Cardiac muscle cell (in vitro differentiated cells and primary cell): ENCODE data around the gene FKBP5. TPM values are rescaled to one million over a fixed set of nuclear protein-coding genes. Genes with fewer than 3 reads are reported as not detected.
"Not testable (repeated sequence)": the region's sequence is repeated elsewhere in the genome, so short reads cannot be mapped to it uniquely, and the experiment has no call there.

Source experiments
- DNase-seq, 2 donors: peaks; one replicate each; pipeline versions ENCODE4 v3.0.0 to v3.0.0-alpha.2; 2010 to 2017; ENCODE audit warnings: low read depth in 1 of 2, low spot score in 1 of 2
- H3K27ac ChIP-seq: fragments of 200-600 bp; sonication (generic); 2 replicates; pipeline ENCODE4 v1.5.1; 2016
- H3K27me3 ChIP-seq: fragments of 200-600 bp; sonication (generic); 2 replicates; pipeline ENCODE4 v1.6.0; 2016; ENCODE audit warnings: control low read depth
- H3K36me3 ChIP-seq: fragments of 200-600 bp; sonication (generic); 2 replicates; pipeline ENCODE4 v1.5.1; 2016; ENCODE audit warnings: control low read depth
- H3K4me1 ChIP-seq: fragments of 200-600 bp; sonication (generic); 2 replicates; pipeline ENCODE4 v1.8.1; 2017; ENCODE audit warnings: low read depth, mild to moderate bottlenecking, mixed run types
- H3K4me3 ChIP-seq: fragments of 200-600 bp; sonication (generic); 2 replicates; pipeline ENCODE4 v1.5.1; 2016; ENCODE audit warnings: mild to moderate bottlenecking
- H3K9me3 ChIP-seq: fragments of 200-600 bp; sonication (generic); 2 replicates; pipeline ENCODE4 v1.5.1; 2017; ENCODE audit warnings: low read depth, mild to moderate bottlenecking, control low read depth
- CTCF ChIP-seq: IDR thresholded peaks from 2 replicates; pipeline ENCODE4 v1.5.1; 2012; ENCODE audit warnings: low read depth, mild to moderate bottlenecking, low read length
- polyA plus RNA-seq: library from polyadenylated mRNA; unstranded; fragments of >200 nt; fragmentation: Nextera tagmentation; extraction: Ambion mirVana; gene quantifications from 2 replicates; pipeline ENCODE4 v1.2.1, GENCODE V29; 2016
- total RNA-seq: library from RNA; depleted of rRNA; stranded (reverse); fragments of >200 nt; gene quantifications from 2 replicates; pipeline ENCODE4 v1.2.3, GENCODE V29; 2016

The FKBP5 gene
- total and polyA plus RNA-seq, 2 experiments from 2014 or later, result 32.4 to 53.0 TPM

- H3K9me3 ChIP-seq, result no peaks in the 10 kb centered on the region
- H3K27me3 ChIP-seq, result no peaks in the 10 kb centered on the region
- H3K27ac ChIP-seq, result no peak overlapping the region
- no peaks in the 10 kb centered on the region for H3K36me3 ChIP-seq
- no peak overlapping the region for H3K4me3 ChIP-seq
- H3K4me1 ChIP-seq, result peaks cover 4% of the 10 kb centered on the region
- TF ChIP-seq CTCF, result no peak
- peak in 1 of 2 donors; percentile 51 for DNase-seq
These were observed 10.6 kb downstream of the FKBP5 start for GRCh38 chr6:35678021-35678654.

- no peak for DNase-seq
- no peaks in the 10 kb centered on the region for H3K9me3 ChIP-seq
- H3K4me3 ChIP-seq, result no peak overlapping the region
- H3K36me3 ChIP-seq, result no peaks in the 10 kb centered on the region
- peaks cover 3% of the 10 kb centered on the region for H3K4me1 ChIP-seq
- no peak for TF ChIP-seq CTCF
- no peak overlapping the region for H3K27ac ChIP-seq
- H3K27me3 ChIP-seq, result no peaks in the 10 kb centered on the region
These were observed 11.3 kb downstream of the FKBP5 start for GRCh38 chr6:35677456-35677855.

DNA sequence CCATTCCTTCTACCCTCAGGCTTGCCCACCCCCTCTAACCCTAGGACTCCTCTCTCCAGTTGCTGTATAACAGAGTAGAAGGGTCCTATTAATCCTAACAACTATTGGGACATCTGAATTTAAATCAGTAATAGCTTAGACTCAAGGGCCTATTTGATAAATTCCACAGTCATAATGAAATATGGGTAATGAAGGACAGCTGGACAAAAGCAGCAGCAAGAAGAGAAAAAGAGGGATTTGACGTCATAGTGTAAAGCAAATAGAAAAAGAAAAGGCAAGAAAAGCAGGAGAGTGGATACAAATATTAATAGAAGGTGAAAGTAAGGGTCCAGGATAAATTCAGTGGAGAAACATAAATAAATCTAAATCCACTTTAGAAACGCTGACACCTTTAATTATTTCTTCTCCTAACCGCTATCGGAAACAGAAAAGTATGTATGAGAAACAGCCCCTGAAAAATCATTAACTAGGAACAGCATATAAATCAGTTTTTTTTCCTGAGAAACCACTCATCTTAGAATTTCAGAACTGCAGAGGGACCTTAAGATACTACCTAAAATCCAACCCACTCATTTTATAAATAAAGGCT lies 12.8 kb downstream of the FKBP5 start:
- DNase-seq, result no peak
- Histone ChIP-seq H3K27ac (no peak overlapping the region), H3K9me3 (no peaks in the 10 kb centered on the region), H3K36me3 (no peaks in the 10 kb centered on the region), H3K4me1 (no peaks in the 10 kb centered on the region), H3K27me3 (no peaks in the 10 kb centered on the region), H3K4me3 (no peak overlapping the region)
- TF ChIP-seq CTCF, result no peak

GRCh38 chr6:35674594-35674993 lies 14.1 kb downstream of the FKBP5 start:
- TF ChIP-seq CTCF, result no peak
- H3K4me1 ChIP-seq, result no peaks in the 10 kb centered on the region
- no peaks in the 10 kb centered on the region for H3K36me3 ChIP-seq
- H3K27me3 ChIP-seq, result no peaks in the 10 kb centered on the region
- H3K27ac ChIP-seq, result no peak overlapping the region
- no peak for DNase-seq
- H3K9me3 ChIP-seq, result no peaks in the 10 kb centered on the region
- no peak overlapping the region for H3K4me3 ChIP-seq

GRCh38 chr6:35673755-35674154 lies 15.0 kb downstream of the FKBP5 start:
- Histone ChIP-seq H3K36me3 (no peaks in the 10 kb centered on the region), H3K4me1 (no peaks in the 10 kb centered on the region), H3K27me3 (no peaks in the 10 kb centered on the region), H3K4me3 (no peak overlapping the region), H3K27ac (no peak overlapping the region), H3K9me3 (no peaks in the 10 kb centered on the region)
- TF ChIP-seq CTCF, result no peak
- DNase-seq, result no peak

- not testable (repeated sequence) for H3K4me3 ChIP-seq, DNase-seq, H3K9me3 ChIP-seq
These were observed 15.4 kb downstream of the FKBP5 start for GRCh38 chr6:35673284-35673666.

GRCh38 chr6:35670453-35670852 lies 18.3 kb downstream of the FKBP5 start:
- not testable (repeated sequence) for H3K27me3 ChIP-seq, H3K9me3 ChIP-seq, H3K36me3 ChIP-seq, H3K27ac ChIP-seq, DNase-seq, H3K4me3 ChIP-seq, H3K4me1 ChIP-seq

More at GRCh38 chr6:35673284-35673666, 15.4 kb downstream of the FKBP5 start:
- H3K27me3 ChIP-seq, H3K27ac ChIP-seq, H3K36me3 ChIP-seq, H3K4me1 ChIP-seq: not testable (repeated sequence)
